ENCODE measurements around the gene PLXNA2.

GRCh38 chr1:208122612-208123358 lies 121.4 kb downstream of the PLXNA2 start:
- TF ChIP-seq EZH2 (IDR thresholded peaks at IDR 0.05; ENCODE audit: borderline replicate concordance, low read depth, low read length, severe bottlenecking) = no peak
- no peak for TF ChIP-seq CTCF (IDR thresholded peaks at IDR 0.05; ENCODE audit: extremely low read depth in 1 of 2, insufficient read depth in 1 of 2, low read depth in 1 of 2, low read length in 2 of 2)
- TF ChIP-seq POLR2A (IDR thresholded peaks at IDR 0.05; ENCODE audit: low read depth, low read length) = no peak
- TF ChIP-seq POLR2AphosphoS5 (IDR thresholded peaks at IDR 0.05; ENCODE audit: insufficient read depth, low read depth, low read length) = no peak
